HG03066 (cell line): ENCODE results near the gene CHAMP1.

Source experiments
- ATAC-seq: cut with Tn5 transposase; IDR thresholded peaks from one replicate; pipeline ENCODE4 v1.9.1; 2021; ENCODE audit warnings: low read depth; ENCODE audit not compliant: unreplicated experiment

Gene CHAMP1

DNA sequence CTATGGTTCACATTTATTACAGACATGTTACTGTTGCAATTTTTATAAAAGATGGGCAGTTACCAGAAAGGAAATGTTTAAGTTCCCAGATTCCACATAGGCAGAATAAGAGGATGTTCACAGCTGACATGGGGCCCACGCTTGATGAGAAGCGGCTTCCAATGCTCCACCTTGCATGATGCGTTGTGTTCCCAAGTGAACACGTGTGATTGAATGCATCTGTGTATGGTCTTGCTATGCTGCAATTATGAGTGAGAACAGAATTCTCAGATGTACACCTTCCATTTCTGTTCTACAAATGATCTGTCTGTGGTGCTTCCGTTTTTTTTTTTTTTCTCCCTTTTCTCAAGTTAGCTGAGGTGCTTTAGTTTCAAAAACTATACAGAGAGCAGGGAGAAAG, 17.4 kb upstream of the CHAMP1 start:
- ATAC-seq = no peak

GRCh38 chr13:114298866-114299265, 15.4 kb upstream of the CHAMP1 start:
- ATAC-seq = no peak

DNA sequence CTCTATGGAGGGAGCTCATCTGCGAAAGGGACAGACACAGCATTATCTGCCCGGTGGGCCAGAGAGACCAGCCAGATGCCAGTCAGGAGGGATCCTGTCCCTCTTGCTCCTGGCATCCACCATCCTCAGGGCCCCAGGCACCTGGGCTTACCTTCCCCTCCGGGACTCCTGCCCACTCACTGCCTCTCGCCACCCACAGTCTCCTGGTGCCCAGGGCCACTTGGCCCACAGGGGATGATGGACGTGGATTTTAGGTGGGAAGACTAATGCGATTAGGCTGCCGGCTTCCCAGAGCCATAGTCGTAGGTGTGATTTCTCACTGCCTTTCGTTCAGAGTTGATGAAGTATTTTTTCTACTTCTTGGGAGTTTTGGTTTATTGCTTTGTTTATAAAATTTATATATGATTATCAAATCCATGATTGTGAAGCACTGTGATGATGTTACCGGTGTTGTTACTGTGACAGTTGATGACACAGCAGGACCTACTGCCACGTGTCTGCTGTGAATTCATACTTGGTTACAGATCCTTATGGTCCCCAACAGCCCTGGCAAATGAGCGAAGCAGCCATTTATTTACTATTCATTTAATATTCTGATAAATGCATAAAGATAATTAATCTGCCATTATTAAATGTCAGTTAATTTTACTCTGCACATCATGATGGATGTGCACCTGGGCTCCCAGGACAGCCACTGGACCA, 14.5 kb upstream of the CHAMP1 start:
- no peak for ATAC-seq

- ATAC-seq = no peak
Measured at GRCh38 chr13:114303700-114304327, 10.5 kb upstream of the CHAMP1 start.

DNA sequence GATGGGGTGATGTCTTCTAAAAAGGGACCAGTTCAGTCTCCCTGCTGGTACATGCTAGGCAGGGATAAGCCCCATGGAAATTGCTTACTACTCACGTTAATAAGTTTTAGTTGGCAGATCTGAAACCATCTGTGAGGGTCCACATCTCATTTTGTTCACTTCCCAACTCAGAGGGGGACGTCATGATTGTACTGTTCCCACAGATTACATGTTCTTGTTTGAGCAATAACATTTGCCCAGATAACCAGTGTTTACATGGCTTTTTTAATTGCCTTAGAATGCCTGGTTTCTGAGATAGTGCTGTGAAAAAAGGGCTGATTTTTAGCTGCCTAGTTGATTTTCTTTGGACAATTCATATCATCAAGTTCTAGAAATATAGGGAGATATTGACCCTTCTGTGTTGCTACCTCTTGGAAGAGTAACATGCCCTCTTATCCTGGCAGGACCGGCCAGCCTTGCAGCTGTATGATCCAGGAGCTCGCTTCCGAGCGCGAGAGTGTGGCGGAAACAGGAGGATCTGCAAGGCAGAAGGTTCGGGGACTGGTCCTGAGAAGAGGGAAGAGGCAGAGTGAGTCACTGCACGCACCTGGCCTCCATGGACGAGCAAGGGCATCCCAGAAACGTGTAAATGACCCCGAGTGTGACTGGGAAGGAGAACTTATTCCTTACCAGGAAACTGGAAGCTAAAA, 9.8 kb upstream of the CHAMP1 start:
- ATAC-seq = no peak

DNA sequence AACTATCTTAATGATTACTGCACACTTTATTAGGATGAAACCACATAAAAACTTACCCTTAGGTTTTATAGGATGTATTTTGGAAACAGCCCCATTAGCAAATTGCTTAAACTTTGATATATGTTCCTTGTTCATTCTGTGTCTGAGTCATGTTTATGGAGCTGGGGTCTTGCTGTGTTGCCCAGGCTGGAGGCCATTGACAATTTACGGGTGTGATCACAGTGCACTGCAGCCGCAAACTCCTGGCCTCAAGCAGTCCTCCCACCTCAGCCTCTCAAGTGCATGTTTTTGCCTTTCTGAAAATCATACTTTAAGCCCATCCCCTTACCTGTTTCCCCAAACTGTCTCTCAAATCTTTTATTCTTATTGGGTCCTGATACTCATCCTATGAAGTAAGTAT, 5.2 kb upstream of the CHAMP1 start:
- no peak for ATAC-seq

DNA sequence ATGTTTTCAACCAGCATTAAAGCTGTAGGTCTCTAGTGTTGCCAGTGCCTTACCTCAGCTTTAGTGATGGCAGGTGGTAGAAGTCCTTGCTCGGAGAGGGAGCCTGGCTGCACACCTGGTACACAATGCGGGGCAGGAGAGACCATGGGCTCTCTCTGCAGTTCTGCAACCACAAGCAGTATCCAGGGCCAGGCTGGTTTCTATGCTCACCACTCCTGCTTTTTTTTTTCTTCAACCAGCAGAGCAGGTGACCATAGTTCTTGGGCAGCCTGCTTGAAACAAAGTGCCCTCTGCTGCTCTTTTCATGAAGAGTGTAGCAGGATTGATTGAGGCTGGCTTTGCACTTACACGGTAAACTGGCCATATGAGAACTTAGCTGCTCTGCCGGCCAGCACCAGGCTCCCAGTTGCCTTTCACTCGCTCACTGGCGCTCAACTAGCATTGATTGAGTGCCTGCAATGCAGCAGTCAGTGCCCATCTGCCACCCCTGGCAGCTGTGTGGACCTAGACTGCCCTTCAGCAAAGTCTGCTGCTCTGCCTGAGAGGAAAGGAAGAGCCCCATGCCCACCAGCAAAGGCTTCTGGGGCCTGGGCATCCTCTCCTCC, 4.4 kb upstream of the CHAMP1 start:
- ATAC-seq = no peak

DNA sequence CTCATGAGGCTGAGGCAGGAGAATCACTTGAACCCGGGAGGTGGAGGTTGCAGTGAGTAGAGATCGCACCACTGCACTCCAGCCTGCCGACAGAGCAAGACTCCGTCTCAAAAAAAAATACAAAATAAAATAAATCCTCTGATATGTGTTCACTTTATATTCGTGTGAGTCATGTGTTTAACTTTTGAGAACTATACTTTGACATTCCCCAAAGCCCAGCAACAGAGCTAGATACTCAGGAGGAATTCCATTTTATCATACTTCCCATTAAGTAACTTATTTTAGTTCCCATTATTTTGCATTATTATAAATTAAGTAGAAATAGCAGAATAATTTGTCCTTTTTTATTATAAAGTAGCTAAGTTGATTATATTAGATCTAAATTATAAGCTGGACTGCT, 3.3 kb upstream of the CHAMP1 start:
- no peak for ATAC-seq

DNA sequence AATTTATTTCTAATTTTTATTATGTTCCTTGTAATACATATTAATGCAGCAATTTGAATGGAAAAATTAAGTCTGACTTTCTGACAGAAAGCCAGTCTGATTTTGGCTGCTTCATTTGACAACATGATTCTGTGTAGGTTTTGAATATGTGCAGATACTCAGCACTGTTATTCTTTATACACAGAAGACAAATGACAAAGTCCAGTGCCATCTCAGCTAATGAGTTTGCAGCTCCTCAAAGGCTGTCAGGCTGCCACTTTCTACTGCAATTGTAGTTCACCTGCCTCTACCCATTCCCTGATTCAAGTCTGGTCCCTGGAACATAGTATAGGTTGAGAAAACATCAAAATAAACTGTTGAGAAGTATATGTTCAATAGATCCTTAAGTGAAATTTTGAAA, 2.9 kb upstream of the CHAMP1 start:
- no peak for ATAC-seq

DNA sequence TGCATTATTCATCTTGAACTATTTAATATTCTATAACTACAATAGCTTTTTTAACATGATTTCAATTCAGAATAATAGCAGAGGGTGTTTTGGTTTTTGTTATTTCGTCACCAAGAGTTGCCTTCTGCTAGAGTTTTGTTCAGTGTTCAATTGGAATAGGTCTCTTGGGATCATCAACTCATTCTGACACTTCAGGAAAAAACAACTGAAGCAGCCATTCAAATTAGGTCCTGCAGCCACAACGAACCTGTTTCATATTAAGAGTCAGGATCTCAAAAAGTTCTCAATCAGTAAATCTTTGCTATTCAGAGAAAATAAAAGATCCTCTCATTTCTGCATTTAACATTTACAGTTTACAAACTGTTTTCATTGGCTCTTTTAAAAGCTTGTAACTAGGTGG, 2.4 kb upstream of the CHAMP1 start:
- ATAC-seq = no peak

GRCh38 chr13:114313061-114313860, 1.0 kb upstream of the CHAMP1 start:
- ATAC-seq = no peak

DNA sequence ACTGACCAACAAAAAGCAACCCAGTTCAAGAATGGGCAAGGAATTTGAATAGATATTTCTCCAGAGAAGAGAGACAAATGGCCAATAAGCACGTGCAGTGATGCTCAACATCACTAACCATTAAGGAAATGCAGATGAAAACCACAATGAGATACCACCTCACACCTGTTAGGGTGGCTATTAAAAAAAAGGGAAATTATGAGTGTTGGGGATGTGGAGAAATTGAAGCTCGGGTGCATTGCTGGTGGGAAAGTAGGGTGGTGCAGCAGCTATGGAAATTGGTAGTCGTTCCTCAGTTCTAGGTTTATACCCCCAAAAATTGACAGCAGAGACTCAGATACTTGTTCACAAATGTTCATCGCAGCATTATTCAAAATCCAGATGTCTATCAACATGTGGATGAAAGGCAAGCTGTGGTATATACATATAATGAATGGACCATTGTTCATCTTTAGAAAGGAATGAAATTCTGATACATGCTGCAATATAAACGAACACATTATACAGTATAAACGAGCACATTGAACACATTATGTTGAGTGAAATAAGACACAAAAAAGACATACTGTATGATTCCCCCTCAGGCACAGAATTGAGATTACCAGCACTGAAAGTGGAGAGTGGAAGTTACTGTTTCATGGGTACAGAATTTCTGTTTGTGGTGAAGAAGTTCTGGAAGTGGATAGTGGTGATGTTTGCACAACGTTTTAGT, 927 bp downstream of the CHAMP1 start:
- ATAC-seq = no peak

- no peak for ATAC-seq
Measured at GRCh38 chr13:114318624-114319023, 4.3 kb downstream of the CHAMP1 start.

- no peak for ATAC-seq
Measured at GRCh38 chr13:114319441-114319913, 5.2 kb downstream of the CHAMP1 start.

GRCh38 chr13:114320065-114320464, 5.8 kb downstream of the CHAMP1 start:
- ATAC-seq = no peak

DNA sequence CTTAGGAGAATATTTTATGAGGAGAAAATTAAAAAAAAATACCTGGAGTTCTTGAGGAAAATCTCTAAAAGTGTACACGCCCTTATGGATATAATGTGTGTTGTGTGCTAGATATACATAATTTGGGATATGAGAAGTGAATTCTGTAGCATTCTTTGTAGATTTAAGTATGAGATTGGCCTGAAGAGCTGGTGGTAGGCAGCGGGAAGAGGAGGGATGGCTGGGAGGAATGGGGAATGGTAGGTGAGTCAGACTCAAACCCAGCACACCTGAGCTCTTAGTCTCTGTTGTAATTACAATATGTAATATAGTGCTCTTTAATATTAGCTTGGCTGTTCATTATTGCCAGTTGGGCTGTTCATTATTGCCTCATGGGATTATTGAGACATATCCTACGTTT, 7.0 kb downstream of the CHAMP1 start:
- ATAC-seq = no peak

DNA sequence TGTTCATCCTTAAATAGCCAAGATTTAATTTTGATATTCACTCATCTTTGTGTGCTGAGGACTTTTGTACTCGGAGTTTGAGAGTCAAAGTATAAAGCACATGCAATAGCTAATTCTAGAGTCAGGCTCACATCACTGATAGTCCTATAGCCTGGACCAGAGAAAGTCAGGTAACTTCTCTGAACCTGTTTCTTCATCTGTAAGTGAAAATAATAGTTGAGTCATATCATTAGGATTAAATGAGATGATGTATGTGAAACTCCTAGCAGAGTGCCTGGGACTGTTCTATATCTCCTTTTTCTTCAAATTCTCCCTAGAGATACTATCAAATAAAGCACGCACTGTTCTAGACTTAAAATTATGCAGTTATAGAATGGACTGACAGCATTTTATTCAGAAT, 9.0 kb downstream of the CHAMP1 start:
- ATAC-seq = no peak

GRCh38 chr13:114324334-114324733, 10.0 kb downstream of the CHAMP1 start:
- ATAC-seq = no peak

- ATAC-seq = no peak
Measured at GRCh38 chr13:114325729-114326128, 11.4 kb downstream of the CHAMP1 start.

- no peak for ATAC-seq
Measured at GRCh38 chr13:114328034-114328433, 13.7 kb downstream of the CHAMP1 start.
